ENCODE measurements around the gene MYO1F.
"Not testable (repeated sequence)": the region's sequence is repeated elsewhere in the genome, so short reads cannot be mapped to it uniquely, and the experiment has no call there.

The MYO1F gene

GRCh38 chr19:8567522-8568172, 9.6 kb downstream of the MYO1F start:
- DNase-seq (ENCODE audit: insufficient read length, low spot score), result no peak
- no peak for FAIRE-seq

- DNase-seq (ENCODE audit: insufficient read length, low spot score), result no peak
- no peak for FAIRE-seq
Measured at GRCh38 chr19:8566855-8567254, 10.4 kb downstream of the MYO1F start.

GRCh38 chr19:8564866-8565265, 12.4 kb downstream of the MYO1F start:
- not testable (repeated sequence) for FAIRE-seq; DNase-seq (ENCODE audit: insufficient read length, low spot score)

DNA sequence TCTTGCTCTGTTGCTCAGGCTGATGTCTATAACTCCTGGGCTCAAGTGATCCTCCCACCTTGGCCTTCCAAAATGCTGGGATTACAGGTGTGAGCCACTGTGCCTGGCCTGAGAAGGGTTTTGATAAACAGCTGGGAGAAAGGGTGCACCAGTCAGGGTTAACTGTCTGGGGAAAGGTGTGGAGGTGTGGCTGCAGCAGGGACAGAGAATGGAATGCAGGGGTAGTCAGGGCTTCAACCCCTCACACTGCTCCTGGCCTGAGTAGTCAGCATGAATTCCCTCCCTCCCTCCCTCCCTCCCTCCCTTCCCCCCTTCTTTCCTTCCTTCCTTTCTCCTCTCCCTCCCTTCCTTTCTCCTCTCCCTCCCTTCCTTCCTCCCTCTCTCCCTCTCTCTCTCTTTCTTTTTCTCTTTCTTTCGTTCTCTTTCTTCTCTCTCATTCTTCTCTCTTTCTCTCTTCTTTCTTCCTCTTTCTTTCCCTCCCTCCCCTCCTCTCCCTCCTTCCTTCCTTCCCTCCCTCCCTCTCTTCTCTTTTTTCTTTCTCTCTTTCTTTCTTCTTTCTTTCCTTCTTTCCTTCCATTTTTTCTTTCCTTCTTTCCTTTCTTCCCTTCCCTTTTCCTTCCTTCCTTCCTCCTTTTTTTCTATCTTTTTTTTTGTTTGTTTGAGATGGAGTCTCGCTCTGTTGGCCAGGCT, 16.0 kb downstream of the MYO1F start:
- FAIRE-seq, result no peak
- DNase-seq (ENCODE audit: insufficient read length, low spot score), result no peak

DNA sequence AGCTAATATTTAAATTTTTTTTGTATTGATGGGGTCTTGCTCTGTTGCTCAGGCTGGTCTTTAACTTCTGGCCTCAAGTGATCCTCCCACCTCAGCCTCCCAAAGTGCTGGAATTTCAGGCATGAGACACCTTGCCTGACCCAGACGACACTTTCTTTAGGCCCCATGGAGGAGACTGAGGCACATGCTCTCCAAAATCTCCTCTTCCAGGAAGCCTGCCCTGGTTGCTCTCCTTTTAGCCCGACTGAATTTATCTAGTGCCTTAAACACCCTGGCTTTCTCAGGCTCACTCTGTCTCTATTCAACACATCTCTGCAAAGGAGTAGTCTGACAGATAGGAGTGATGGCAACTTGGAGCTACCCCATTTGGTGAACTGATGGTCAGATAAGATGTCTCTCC, 18.9 kb downstream of the MYO1F start:
- DNase-seq (ENCODE audit: insufficient read length, low spot score), result no peak

GRCh38 chr19:8557642-8558238, 19.5 kb downstream of the MYO1F start:
- DNase-seq (ENCODE audit: insufficient read length, low spot score), result no peak
- no peak for FAIRE-seq

More for the DNA sequence above, 18.9 kb downstream of the MYO1F start:
- no peak for FAIRE-seq

GRCh38 chr19:8553729-8554128, 23.5 kb downstream of the MYO1F start:
- FAIRE-seq; DNase-seq (ENCODE audit: insufficient read length, low spot score): not testable (repeated sequence)

- DNase-seq (ENCODE audit: insufficient read length, low spot score) (no peak), FAIRE-seq (no peak)
Measured at GRCh38 chr19:8552810-8553209, 24.4 kb downstream of the MYO1F start.

DNA sequence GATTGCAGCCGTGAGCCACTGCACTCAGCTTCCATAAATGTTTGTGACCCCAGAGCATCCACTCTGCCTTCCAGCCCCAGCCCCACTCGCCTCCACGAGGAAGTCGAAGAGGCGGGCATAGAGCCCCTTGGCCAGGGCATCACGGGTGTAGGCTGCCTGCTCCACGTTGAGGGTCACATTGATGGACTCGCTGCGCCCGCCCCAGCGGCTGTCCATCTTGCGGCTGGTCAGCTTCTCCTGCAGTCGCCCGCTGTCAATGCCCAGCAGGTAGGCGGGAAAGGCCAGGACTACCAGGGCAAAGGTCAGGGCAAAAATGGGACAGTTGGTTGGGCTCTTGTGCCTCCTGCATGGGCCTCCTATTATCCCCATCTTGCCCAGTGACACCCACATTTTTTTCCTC, 27.2 kb downstream of the MYO1F start:
- DNase-seq (ENCODE audit: insufficient read length, low spot score) (no peak), FAIRE-seq (no peak)

- FAIRE-seq (no peak), DNase-seq (ENCODE audit: insufficient read length, low spot score) (no peak)
Measured at GRCh38 chr19:8545743-8546142, 31.5 kb downstream of the MYO1F start.

- FAIRE-seq, result no peak
Measured at GRCh38 chr19:8544168-8544567, 33.1 kb downstream of the MYO1F start.

GRCh38 chr19:8539621-8540149, 37.6 kb downstream of the MYO1F start:
- no peak for DNase-seq (ENCODE audit: insufficient read length, low spot score)
- no peak for FAIRE-seq

More at GRCh38 chr19:8544168-8544567, 33.1 kb downstream of the MYO1F start:
- no peak for DNase-seq (ENCODE audit: insufficient read length, low spot score)

- no peak for FAIRE-seq
- no peak for DNase-seq (ENCODE audit: insufficient read length, low spot score)
Measured at GRCh38 chr19:8537099-8537498, 40.1 kb downstream of the MYO1F start.

DNA sequence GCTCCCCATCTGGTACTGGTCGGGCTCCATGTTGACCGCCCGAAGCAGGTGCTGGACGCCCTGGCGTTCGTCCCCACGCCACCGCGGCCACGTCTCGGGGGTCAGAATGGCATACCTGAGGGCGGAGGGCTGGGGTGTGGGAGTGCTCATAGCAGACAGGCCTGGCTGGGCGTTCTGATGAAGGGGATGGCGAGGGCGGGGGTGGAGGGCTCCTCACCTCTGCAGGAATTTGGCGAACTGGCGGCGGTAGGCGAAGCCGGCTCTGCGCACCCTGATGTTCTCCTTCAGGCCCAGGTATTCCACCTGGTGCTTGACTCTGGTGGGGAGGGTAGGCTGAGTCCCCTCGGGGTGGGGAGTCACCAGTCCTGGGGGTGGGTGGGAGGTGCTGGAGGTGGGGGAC, 41.0 kb downstream of the MYO1F start:
- FAIRE-seq, result no peak

DNA sequence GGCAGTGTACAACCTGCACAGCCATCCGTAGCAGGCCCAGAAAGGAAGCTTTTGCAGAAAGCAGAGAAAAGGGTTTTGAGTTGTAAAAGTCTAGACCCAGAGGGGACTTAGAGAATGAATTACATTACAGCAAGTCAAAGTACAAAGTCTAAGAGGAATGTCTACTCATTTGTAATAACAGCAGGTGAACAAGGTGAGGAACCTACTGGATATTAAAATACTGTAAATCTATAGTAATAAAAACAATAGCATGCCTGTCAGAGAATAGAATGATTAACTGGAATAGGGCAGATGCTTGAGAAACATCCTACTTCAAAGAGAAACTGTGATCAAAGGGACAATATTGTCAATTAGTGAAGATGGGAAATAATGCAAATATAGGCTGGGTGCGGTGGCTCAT, 45.0 kb downstream of the MYO1F start:
- FAIRE-seq, result no peak

More for the DNA sequence above, 41.0 kb downstream of the MYO1F start:
- DNase-seq (ENCODE audit: insufficient read length, low spot score), result no peak

GRCh38 chr19:8531470-8531869, 45.8 kb downstream of the MYO1F start:
- FAIRE-seq (no peak), DNase-seq (ENCODE audit: insufficient read length, low spot score) (no peak)

More for the DNA sequence above, 45.0 kb downstream of the MYO1F start:
- DNase-seq (ENCODE audit: insufficient read length, low spot score), result no peak

DNA sequence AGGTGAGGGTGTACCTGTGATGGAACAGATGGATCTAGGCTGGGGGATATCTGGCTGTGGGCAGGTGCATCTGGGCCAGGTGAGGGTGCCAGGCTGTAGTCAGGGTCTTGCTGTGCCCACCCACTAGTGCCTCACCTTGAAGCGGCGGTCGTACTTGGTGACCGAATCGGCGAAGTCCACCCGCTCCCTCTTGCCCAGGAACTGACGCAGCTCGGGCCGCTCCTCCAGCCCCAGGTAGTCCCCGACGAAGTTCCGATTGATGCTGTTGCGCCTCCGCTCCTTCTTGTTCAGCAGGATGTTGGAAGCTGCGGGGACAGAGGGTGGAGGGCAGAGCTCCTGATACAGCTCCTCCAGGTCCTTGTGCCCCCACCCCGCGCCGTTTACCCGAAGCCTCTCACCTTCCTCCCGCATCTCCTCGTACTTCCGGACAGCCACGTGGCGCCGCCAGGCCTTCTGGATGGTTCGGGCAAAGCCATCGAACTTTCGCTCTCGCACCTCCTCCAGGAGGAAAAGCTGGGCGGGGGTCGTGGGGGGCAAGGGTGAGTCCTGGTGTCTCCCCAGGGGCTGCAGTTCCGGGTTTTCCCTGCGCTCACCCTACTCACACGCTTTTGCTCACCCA, 47.1 kb downstream of the MYO1F start:
- DNase-seq (ENCODE audit: insufficient read length, low spot score) (no peak), FAIRE-seq (no peak)

GRCh38 chr19:8529369-8530006, 47.8 kb downstream of the MYO1F start:
- DNase-seq (ENCODE audit: insufficient read length, low spot score) (no peak), FAIRE-seq (no peak)

DNA sequence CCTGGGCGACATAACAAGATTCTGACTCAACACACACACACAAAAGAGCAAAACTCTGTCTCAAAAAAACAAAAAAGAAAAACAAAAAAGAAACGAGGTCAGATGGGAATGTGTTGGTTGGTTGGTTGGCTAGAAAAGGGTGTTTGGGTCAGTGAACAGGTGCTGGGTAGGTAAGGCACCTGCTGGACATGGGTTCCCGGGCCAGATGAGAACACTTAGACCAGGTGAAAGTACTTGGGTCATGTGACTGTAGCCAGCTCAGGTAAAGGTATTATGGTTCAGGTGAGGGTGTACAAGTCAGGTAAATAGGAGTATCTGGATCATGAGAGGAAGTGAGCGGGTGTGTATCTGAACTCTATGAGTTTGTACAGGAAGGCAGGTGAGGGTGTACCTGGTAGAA, 48.7 kb downstream of the MYO1F start:
- FAIRE-seq (no peak), DNase-seq (ENCODE audit: insufficient read length, low spot score) (no peak)

DNA sequence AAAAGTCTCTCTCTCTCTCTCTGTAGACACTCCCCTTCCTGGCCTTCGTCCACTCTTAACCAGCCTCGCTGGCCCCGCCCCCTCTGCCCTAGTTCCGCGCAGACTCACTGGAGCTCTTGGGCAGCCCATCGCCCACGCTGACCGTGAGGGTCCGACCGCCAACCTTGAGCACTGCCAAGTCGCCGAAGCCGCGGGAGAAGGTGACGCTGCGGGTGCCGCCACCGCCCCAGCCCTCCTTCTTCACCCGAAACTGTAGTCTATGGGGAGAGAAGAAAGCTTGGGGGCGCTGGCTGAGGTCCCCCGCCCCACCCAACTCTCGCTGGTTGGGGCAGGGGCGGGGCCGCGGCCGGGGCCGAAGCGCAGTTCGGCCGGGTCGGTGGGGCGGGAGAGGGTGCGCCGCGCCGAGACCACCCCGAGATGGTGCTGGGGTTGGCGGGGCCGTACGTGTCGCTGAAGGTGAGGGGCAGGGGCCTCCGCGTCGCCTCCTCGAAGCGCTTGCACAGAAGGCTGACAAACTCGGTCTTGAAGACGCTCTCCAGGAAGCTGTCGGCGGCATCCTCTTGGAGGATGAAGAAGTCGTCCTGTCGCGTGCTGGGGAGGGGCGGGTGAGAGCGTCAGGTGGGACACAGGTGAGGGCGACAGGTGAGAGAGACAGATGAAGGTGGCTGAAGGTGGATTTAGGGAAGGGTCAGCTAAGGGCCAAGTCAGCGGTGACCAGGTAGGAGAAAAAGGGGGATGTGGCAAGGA, 50.7 kb downstream of the MYO1F start:
- no peak for DNase-seq (ENCODE audit: insufficient read length, low spot score)
- FAIRE-seq, result no peak
